ENCODE results near the gene CATSPERD.
A peak's percentile ranks its signal among the peaks of the same experiment; 100 is the strongest.

The CATSPERD gene, protein sequence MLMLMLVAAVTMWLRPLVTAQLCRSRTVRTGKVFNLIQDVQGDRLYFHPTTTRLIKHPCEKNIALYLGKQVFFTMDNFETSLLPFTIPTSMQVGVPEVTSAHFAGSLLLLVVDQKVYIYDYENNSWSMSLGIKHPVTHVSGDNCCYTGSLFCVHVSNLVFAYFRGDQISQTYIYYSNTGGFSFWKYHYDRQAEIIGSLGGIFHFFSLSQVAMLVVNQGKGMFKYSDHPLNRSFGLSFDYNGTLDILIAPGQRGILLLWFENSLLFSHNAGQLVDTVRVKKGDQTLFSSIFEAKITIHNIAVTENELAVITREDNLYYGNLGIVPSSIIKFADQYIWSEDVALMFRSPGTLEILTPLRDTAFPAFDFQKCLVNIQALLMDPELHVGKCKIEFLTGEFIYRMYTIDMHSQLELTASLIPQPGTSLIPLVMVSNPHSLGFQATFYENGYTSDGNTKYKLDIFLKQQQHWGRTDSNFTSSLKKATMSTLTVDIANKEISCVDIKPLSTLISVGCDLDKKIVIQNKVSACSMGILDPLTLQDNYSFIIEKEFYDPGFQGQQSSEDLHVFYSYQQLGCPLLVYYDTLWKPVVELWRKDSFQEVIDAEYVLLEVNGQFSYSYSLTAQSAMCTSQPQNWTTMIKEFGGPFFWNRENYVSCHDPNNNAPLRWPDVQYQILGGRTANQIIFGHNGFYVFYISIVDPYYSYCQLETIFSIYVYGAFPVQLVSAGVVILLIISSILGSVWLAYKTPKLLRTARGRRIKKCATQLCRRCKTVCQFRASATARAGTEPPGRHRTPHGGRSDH

GRCh38 chr19:5719961-5720790 lies at the start of gene CATSPERD, which contains the start of gene LONP1:
Gene CATSPERD, plus strand, starts transcription at chr19:5720637. Its CDS starts 101 bp downstream, at chr19:5720738.
Gene LONP1, minus strand, starts transcription at chr19:5720146. Its CDS starts 14 bp downstream, at chr19:5720132.
- DNase-seq, result peak; percentile 100

GRCh38 chr19:5671600-5671999 lies 48.8 kb upstream of the CATSPERD start:
- no peak for DNase-seq

DNA sequence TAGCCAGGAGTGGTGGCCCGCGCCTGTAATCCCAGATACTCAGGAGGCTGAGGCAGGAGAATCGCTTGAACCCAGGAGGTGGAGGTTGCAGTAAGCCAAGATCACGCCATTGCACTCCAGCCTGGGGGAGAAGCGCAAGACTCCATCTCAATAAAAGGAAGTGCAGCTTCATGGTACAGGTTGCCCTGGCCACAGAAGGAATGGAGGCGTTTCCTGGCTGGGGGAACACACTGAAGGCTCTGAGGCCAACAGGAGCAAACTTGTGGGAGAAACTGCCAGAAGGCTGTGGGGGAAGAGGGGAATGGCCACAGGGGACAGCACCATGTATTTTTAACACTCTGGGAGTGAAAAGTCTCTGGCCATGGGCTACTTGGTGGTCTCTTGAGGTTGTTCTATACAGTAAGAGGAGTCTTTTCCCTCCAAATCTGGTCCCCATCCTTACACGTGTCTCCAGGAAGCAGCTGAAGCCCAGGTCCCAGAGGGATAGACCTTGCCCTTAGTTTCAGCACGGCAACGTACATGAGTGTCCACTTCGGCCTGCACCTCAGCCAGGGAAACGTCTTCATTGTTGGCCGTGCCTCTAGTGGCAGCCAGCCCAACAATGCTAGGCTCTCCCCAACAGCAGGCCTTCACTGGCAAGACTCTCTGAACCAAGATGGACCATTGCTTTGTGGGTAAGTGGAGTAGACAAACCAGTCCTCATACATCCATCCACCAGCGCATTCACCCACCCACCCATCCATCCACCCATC lies 47.6 kb upstream of the CATSPERD start:
- no peak for DNase-seq

GRCh38 chr19:5673752-5674151 lies 46.7 kb upstream of the CATSPERD start:
- no peak for DNase-seq

- no peak for DNase-seq
Measured at GRCh38 chr19:5674714-5675113, 45.7 kb upstream of the CATSPERD start.

- DNase-seq, result no peak
Measured at GRCh38 chr19:5676105-5676771, 44.2 kb upstream of the CATSPERD start.

DNA sequence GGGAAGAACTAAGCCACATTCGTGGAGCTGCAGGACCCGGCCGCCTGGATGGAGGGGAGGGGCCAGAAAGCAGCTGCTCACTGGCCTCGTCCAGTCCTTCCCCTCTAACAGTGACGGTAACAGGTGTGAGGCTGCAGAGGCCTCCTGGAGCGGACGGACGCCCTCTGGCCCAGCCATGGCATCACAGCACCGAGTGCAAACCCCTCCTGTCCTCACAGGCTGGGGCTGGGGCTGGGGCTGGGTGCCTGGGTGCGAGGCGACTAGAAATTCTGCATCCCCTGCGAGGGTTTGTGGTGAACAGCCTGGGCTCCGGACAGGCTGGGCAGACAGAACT lies 43.7 kb upstream of the CATSPERD start:
- DNase-seq, result no peak

DNA sequence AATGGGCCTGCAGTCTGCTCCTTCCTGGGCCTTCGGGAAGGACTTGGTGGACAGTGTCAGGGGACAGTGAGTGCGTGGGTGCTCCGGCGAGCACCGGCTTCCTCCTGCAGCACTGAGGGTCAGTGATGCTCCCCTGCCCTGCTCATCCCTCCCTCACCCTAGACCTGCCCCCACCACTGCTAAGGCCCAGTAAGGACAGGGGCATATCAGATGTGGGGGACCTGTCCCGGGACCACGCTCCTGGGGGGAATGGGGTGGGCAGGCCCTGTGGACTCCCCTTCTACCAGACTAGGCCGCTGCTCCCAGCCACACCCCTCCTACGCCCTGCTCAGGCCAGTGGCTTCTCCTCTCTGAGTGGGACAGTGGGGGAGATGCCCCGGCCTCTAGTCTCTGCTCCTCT lies 43.3 kb upstream of the CATSPERD start:
- no peak for DNase-seq

DNA sequence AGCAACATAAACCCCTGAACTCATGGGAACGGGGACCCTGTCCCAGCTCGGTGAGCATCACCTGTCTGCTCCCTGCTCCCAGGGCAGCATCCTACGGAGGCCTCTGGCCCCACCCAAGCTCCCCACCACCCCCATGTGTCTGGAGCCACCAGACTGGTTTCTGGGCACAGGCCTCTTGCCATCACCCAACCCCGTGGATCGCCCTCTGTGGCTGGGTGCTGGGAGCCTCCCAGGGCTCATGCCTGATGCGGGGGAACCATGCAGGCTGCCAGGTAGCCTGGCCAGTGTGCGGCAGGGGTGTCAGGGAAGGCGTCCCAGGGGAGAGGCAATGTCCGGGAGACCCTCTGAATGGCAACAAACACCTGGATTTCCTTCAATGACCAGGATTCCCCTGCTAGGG lies 42.9 kb upstream of the CATSPERD start:
- no peak for DNase-seq

GRCh38 chr19:5678071-5678718 lies 42.2 kb upstream of the CATSPERD start:
- DNase-seq, result no peak

DNA sequence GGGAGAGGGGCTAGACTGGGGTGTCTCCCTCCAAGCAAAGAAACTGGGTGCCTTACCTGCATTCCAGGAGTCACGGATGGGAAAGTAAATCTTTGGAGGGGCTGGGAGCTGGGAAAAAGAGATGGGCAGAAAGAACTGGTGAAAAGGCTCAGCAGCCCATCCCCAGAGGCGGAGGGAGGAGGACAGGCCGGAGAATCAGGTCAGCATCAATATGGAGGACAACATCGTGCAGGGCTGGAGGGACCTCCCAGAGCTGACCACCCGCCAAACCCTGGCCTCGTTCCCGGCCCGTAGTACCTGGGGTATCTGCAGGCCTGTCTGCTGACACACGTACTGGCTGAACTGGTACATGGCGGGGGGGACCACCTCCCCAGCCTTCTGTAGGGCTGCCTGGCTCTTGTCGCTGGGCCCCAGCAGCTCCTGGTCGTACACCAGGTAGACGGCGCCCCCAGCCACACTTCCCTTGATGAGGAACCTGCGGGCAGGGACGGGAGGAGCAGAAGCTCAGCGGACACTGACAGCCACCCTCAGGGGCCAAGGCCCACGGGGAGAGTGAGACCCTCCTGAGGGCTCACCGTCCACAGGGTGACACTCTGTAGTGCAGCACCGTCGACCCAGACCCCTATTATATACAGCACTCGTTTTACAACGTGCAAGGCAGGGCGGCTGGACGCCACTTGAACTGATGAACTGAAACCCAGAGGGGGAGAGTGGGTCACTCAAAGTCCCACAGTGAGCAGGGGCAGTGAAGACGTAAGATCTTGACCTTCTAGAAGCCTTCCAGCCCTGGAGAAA lies 41.0 kb upstream of the CATSPERD start:
- DNase-seq, result no peak

GRCh38 chr19:5680084-5680436 lies 40.4 kb upstream of the CATSPERD start:
- peak; percentile 4 for DNase-seq

GRCh38 chr19:5680437-5681368 lies 39.7 kb upstream of the CATSPERD start, which contains the start of the genes HSD11B1L and MICOS13:
Gene HSD11B1L, plus strand, starts transcription at chr19:5681027. Its CDS starts 3,806 bp downstream, at chr19:5684833.
Gene MICOS13, minus strand, starts transcription at chr19:5680516. Its CDS starts 30 bp downstream, at chr19:5680486.
- peak; percentile 99 for DNase-seq

DNA sequence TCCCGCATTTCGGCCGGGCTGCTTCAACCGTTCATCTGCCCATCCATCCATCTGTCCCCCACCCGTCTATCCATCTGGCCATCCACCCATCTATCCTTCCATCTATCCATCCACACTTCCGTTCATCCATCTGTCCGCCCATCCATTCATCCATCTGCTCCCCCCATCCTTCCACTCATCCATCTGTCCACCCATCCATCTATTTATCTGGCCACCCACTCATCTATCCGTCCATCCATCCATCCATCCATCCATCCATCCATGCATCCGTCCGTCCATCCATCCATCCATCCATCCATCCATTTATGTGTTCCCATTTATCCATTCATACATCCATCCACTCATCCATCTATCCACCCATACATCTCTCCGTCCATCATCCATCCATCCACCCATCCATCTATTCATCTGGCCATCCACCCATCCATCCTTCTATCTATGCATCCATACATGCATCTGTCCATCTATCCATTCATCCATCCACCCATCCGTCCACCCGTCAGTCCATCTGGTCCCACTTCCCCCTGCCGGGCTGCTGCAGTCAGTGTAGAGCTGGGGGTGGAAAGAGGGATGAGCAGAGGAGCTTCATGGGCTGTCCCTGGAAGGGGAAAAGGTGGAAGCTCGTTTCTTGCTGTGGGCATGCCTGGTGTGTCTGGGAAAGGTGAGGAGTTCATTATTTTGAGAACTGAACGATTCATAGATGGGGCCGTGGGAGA lies 38.9 kb upstream of the CATSPERD start:
- DNase-seq, result no peak

GRCh38 chr19:5682107-5682482 lies 38.3 kb upstream of the CATSPERD start:
- DNase-seq, result no peak

GRCh38 chr19:5683177-5683886 lies 37.1 kb upstream of the CATSPERD start:
- DNase-seq, result no peak

DNA sequence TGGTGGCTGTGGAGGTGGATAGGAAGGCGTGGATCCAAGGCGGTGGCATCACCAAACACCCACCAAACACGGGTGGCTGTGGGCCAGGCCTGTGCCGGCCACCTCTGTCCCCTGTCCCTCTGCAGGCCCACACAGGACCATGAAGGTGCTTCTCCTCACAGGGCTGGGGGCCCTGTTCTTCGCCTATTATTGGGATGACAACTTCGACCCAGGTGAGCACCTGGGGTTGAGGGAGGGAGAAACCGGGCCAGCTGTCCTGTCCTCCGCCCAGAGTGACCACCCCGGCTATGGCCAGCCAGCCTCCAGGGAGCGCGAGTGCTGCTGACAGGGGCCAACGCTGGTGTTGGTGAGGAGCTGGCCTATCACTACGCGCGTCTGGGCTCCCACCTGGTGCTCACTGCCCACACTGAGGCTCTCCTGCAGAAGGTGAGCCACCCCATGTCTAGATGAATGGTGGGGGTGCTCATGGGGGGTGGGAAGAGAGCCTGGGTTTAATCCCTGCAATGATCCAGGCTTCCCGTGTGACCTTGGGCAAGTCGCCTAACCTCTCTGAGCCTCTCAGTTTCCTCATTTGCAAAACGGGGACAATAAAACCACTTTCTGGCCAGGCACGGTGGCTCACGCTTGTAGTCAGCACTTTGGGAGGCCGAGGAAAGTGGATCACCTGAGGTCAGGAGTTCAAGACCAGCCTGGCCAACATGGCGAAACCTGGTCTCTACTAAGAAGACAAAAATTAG lies 35.6 kb upstream of the CATSPERD start:
- no peak for DNase-seq

All from inflammatory macrophage treated with lipopolysaccharide for 4 hours (primary cell).